ENCODE results near the gene CDIPT. TPM values are rescaled to one million over a fixed set of nuclear protein-coding genes. Genes with fewer than 3 reads are reported as not detected.

Gene CDIPT
- total and polyA plus RNA-seq, 10 of the 15 experiments (the other 5 are each of a cell fraction or from before 2014, with no cell fraction given): 0.87 to 36.4 (median 27.1) TPM

DNA sequence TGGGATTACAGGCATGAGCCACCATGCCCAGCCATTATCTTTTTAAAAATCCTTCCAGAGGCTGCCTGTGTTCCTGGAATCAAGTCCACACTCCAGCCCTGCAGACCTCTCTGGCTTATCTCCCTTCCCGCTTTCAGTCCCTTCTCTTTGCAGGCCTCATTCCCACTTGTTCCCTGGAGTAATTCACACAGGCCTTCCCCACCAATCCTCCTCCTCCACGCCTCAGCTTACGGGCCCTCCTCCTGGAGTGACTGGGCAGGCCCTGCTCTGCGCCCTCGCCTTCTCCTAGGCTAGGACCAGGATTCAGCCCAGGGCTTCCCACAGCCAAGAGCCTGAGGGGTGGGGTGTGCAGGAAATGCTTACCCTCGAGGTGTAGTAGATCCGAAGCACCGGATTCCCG is 2.8 kb downstream of the CDIPT start:
- H3K4me2 ChIP-seq (ENCODE audit: control insufficient read depth, insufficient read depth): no peak overlapping the region
- in situ Hi-C loops (cut with MboI): no loop called here
- ChIA-PET POLR2A (no interaction called here), SMC1A (ENCODE audit: uncharacterized antibody, unreplicated experiment) (no interaction called here), RAD21 (ENCODE audit: unreplicated experiment) (no interaction called here), CTCF (no interaction called here)
- FAIRE-seq (no peak), ATAC-seq (no peak), DNase-seq (ENCODE audit: low read depth, low spot score) (no peak)
- peaks cover 7% of the 10 kb centered on the region for H3K79me2 ChIP-seq (ENCODE audit: control insufficient read depth, insufficient read depth, low read length)
- intact Hi-C loops (cut with micrococcal nuclease; ENCODE audit: unreplicated experiment): loop anchor here (5.0 to 10.0 kb wide), 2 partner anchors 38 to 65 kb away; partner anchors contain the start of genes KCTD13 and MVP
- BruUV-seq (replicated peaks): no TSS peak
- H3K27me3 ChIP-seq (replicated peaks in 1 of 2; ENCODE audit: control insufficient read depth in 2 of 2, insufficient read depth in 2 of 2, low read length in 1 of 2): 0 out of 4 replicates have a peak, but pooled peaks cover 0 to 1% of the 10 kb centered on the region in 2 experiments
- peaks cover 0 to 3% of the 10 kb centered on the region in 2 experiments; a peak in 2 of 4 replicates for H3K36me3 ChIP-seq (ENCODE audit: control insufficient read depth in 2 of 2, insufficient read depth in 2 of 2, low read length in 1 of 2)
- H3K27ac ChIP-seq (ENCODE audit: control insufficient read depth, insufficient read depth): no peak overlapping the region
- H2AFZ ChIP-seq (ENCODE audit: control insufficient read depth, low read depth, low read length): no peak overlapping the region
- H3K9me3 ChIP-seq (replicated peaks; ENCODE audit: control insufficient read depth, insufficient read depth, low read length): no peaks in the 10 kb centered on the region
- no peak overlapping the region for H3K4me3 ChIP-seq
- H3K4me1 ChIP-seq (ENCODE audit: control insufficient read depth, insufficient read depth, low read length): peaks cover 4% of the 10 kb centered on the region
- no peak overlapping the region for H3K9ac ChIP-seq (ENCODE audit: control insufficient read depth, insufficient read depth, low read length)
- no peaks in the 10 kb centered on the region for H4K20me1 ChIP-seq (ENCODE audit: control insufficient read depth, insufficient read depth)
- 98% methylated on average over 9 of the region's 9 CpGs for WGBS (ENCODE audit: insufficient coverage, insufficient replicate concordance, low lambda C conversion rate, missing lambda C conversion rate)
- TF ChIP-seq, protein P1, sequence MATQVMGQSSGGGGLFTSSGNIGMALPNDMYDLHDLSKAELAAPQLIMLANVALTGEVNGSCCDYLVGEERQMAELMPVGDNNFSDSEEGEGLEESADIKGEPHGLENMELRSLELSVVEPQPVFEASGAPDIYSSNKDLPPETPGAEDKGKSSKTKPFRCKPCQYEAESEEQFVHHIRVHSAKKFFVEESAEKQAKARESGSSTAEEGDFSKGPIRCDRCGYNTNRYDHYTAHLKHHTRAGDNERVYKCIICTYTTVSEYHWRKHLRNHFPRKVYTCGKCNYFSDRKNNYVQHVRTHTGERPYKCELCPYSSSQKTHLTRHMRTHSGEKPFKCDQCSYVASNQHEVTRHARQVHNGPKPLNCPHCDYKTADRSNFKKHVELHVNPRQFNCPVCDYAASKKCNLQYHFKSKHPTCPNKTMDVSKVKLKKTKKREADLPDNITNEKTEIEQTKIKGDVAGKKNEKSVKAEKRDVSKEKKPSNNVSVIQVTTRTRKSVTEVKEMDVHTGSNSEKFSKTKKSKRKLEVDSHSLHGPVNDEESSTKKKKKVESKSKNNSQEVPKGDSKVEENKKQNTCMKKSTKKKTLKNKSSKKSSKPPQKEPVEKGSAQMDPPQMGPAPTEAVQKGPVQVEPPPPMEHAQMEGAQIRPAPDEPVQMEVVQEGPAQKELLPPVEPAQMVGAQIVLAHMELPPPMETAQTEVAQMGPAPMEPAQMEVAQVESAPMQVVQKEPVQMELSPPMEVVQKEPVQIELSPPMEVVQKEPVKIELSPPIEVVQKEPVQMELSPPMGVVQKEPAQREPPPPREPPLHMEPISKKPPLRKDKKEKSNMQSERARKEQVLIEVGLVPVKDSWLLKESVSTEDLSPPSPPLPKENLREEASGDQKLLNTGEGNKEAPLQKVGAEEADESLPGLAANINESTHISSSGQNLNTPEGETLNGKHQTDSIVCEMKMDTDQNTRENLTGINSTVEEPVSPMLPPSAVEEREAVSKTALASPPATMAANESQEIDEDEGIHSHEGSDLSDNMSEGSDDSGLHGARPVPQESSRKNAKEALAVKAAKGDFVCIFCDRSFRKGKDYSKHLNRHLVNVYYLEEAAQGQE (IDR thresholded peaks at IDR 0.05; ENCODE audit: low read depth, low read length): no peak
- TF ChIP-seq ZSCAN29 (IDR thresholded peaks at IDR 0.05): no peak
- no peak for TF ChIP-seq SIN3A (IDR thresholded peaks at IDR 0.05; ENCODE audit: low read depth, low read length)
- no peak for TF ChIP-seq FOS (IDR thresholded peaks at IDR 0.05; ENCODE audit: borderline replicate concordance, extremely low read depth, insufficient read length)
- no peak for TF ChIP-seq PAX5 (IDR thresholded peaks at IDR 0.05; ENCODE audit: borderline replicate concordance, low read depth, low read length)
- no peak for TF ChIP-seq ZBTB33 (IDR thresholded peaks at IDR 0.05)
- no peak for TF ChIP-seq BCL11A (IDR thresholded peaks at IDR 0.05; ENCODE audit: low read depth, low read length)
- TF ChIP-seq TARDBP (IDR thresholded peaks at IDR 0.05; ENCODE audit: borderline replicate concordance): no peak
- TF ChIP-seq, protein P2, sequence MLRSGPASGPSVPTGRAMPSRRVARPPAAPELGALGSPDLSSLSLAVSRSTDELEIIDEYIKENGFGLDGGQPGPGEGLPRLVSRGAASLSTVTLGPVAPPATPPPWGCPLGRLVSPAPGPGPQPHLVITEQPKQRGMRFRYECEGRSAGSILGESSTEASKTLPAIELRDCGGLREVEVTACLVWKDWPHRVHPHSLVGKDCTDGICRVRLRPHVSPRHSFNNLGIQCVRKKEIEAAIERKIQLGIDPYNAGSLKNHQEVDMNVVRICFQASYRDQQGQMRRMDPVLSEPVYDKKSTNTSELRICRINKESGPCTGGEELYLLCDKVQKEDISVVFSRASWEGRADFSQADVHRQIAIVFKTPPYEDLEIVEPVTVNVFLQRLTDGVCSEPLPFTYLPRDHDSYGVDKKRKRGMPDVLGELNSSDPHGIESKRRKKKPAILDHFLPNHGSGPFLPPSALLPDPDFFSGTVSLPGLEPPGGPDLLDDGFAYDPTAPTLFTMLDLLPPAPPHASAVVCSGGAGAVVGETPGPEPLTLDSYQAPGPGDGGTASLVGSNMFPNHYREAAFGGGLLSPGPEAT (IDR thresholded peaks at IDR 0.05; ENCODE audit: low read depth): no peak
- TF ChIP-seq FOXK2 (IDR thresholded peaks at IDR 0.05): no peak
- no peak for TF ChIP-seq SUPT20H (IDR thresholded peaks at IDR 0.05; ENCODE audit: borderline replicate concordance, control insufficient read depth, low read depth, low read length)
- no peak for TF ChIP-seq KDM1A (IDR thresholded peaks at IDR 0.05; ENCODE audit: borderline replicate concordance)
- TF ChIP-seq BHLHE40 (IDR thresholded peaks at IDR 0.05; ENCODE audit: borderline replicate concordance in 1 of 2, low read depth in 2 of 2, low read length in 1 of 2): no peak
